ENCODE results near the gene CFAP251.

Gene CFAP251

GRCh38 chr12:122043476-122043875 lies 125.1 kb downstream of the CFAP251 start:
- no peak for TF ChIP-seq CTCF (IDR thresholded peaks at IDR 0.05)

DNA sequence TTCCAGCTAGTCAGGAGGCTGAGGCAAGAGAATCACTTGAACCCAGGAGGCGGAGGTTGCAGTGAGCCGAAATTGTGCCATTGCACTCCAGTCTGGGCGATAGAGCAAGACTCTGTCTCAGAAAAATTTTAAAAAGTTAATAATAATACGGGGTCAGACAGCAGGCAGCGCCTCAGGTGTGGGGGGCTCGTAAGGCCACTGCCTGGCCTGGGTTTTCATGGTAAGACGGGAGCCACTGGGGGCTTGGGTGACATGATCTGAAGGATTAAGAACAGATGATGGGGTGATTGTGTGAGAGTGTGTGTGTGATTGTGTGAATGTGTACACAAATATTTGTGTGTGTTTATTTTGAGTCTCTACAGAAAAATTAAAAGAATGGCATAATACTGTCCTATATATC lies 126.9 kb downstream of the CFAP251 start:
- TF ChIP-seq CTCF (IDR thresholded peaks at IDR 0.05): no peak

GRCh38 chr12:122046145-122046544 lies 127.8 kb downstream of the CFAP251 start:
- no peak for TF ChIP-seq CTCF (IDR thresholded peaks at IDR 0.05)

DNA sequence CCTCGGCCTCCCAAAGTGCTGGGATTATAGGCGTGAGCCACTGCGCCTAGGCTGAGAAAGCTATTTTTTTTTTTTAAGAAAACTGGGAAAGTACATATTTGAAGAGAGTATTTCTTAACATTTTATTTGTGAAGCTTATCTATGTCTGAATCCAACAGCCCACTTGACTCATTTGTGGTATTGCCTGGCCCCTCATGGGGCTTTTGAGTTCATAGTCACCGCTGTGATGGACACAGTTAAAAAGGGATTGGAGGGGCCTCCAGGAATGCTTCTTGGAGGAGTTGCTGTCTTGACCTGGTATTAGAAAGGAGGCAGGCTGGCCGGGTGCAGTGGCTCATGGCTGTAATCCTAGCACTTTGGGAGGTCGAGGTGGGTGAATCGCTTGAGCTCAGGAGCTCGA lies 129.8 kb downstream of the CFAP251 start:
- no peak for TF ChIP-seq CTCF (IDR thresholded peaks at IDR 0.05)

- no peak for TF ChIP-seq CTCF (IDR thresholded peaks at IDR 0.05)
These were observed 131.4 kb downstream of the CFAP251 start for GRCh38 chr12:122049827-122050226.

DNA sequence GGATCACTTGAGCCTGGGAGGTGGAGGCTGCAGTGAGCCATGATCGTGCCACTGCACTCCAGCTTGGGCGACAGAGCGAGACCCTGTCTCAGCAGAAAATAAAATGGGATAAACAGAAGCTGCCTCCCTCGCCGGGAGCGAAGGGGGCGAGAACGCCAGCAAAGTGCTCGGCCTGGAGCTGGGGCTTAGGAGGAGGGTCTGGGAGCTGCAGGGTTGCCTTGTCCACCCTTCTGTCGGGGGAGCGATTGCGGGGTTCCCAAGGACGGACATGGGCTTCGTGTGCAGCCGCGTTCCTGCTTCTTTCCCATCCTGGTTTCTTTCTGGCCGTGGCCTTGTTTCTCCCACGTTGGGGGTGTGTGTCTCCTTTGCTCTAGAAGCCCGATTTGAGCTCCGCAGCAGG lies 132.3 kb downstream of the CFAP251 start:
- TF ChIP-seq CTCF (IDR thresholded peaks at IDR 0.05): no peak

- TF ChIP-seq CTCF (IDR thresholded peaks at IDR 0.05): no peak
These were observed 133.0 kb downstream of the CFAP251 start for GRCh38 chr12:122051231-122051876.

DNA sequence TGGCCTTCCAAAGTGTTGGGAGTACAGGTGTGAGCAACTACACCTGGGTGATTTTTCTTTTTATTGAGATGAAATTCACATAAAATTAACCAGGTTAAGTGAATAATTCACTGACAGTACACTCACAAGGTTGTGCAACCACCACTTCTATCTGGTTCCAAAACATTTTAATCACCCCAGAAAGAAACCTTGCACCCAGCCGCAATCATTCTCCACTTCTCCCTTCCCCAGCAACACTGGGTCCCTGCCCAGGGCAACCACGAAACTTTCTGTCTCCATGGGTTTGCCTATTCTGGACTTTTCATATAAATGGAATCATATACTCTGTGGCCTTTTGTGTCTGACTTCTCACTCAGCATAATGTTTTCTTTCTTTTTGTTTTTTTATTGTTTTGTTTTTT lies 133.9 kb downstream of the CFAP251 start:
- TF ChIP-seq CTCF (IDR thresholded peaks at IDR 0.05): no peak

Data from LNCAP (cell line).